GM12878 (cell line): Measurements from ENCODE around the gene HSPB6. TPM values are rescaled to one million over a fixed set of nuclear protein-coding genes. Genes with fewer than 3 reads are reported as not detected.

Experiments
- ATF3 ChIP-seq: IDR thresholded peaks from 2 replicates; pipeline ENCODE4 v1.6.1; 2011; ENCODE audit warnings: low read depth, mild to moderate bottlenecking, low read length, moderate library complexity, borderline replicate concordance; ENCODE audit errors: extremely low read depth
- BACH1 ChIP-seq: fragments of 450-650 bp; IDR thresholded peaks from 2 replicates; pipeline ENCODE4 v1.6.1; 2017; ENCODE audit warnings: mild to moderate bottlenecking, borderline replicate concordance
- BMI1 ChIP-seq: fragments of 450-650 bp; IDR thresholded peaks from 2 replicates; pipeline ENCODE4 v1.6.1; 2016; ENCODE audit warnings: mild to moderate bottlenecking, moderate library complexity, borderline replicate concordance
- EGR1 ChIP-seq, 2 experiments: IDR thresholded peaks; 1 replicate in 1 of 2; 2 replicates in 1 of 2; pipeline ENCODE4 v1.6.1; 2011 to 2012; ENCODE audit warnings: low read depth in 2 of 2, low read length in 2 of 2, borderline replicate concordance in 1 of 2, mild to moderate bottlenecking in 1 of 2, moderate library complexity in 1 of 2
- FOS ChIP-seq: IDR thresholded peaks from 3 replicates; pipeline ENCODE4 v1.6.1; 2011; ENCODE audit warnings: borderline replicate concordance; ENCODE audit not compliant: insufficient read length; ENCODE audit errors: extremely low read depth
- HSF1 ChIP-seq: fragments of 150-350 bp; IDR thresholded peaks from 2 replicates; pipeline ENCODE4 v1.6.1; 2014; ENCODE audit warnings: mild to moderate bottlenecking, low read depth, low read length
- IKZF1 ChIP-seq: fragments of 450-650 bp; conservative IDR thresholded peaks from 2 replicates; pipeline ENCODE4 v1.6.1; 2017; ENCODE audit warnings: antibody characterized with exemption, mild to moderate bottlenecking
- KLF5 ChIP-seq: fragments of 450-650 bp; IDR thresholded peaks from 2 replicates; pipeline ENCODE4 v1.6.1; 2014; ENCODE audit warnings: mild to moderate bottlenecking; ENCODE audit not compliant: partially characterized antibody
- LARP7 ChIP-seq: fragments of 450-650 bp; IDR thresholded peaks from 2 replicates; pipeline ENCODE4 v1.6.1; 2017; ENCODE audit warnings: mild to moderate bottlenecking
- MYB ChIP-seq: fragments of 150-350 bp; IDR thresholded peaks from 2 replicates; pipeline ENCODE4 v1.6.1; 2014; ENCODE audit warnings: mild to moderate bottlenecking, low read depth, low read length, borderline replicate concordance
- NBN ChIP-seq: fragments of 450-650 bp; IDR thresholded peaks from 2 replicates; pipeline ENCODE4 v1.6.1; 2016
- NR2F1 ChIP-seq: fragments of 450-650 bp; conservative IDR thresholded peaks from 2 replicates; pipeline ENCODE4 v1.6.1; 2017; ENCODE audit warnings: mild to moderate bottlenecking
- POLR2AphosphoS2 ChIP-seq: IDR thresholded peaks from 2 replicates; pipeline ENCODE4 v1.6.1; 2011; ENCODE audit warnings: low read depth, mild to moderate bottlenecking, low read length, improper control_type of control experiment, moderate library complexity
- RAD21 ChIP-seq: IDR thresholded peaks from 2 replicates; pipeline ENCODE4 v1.6.1; 2011; ENCODE audit warnings: mild to moderate bottlenecking, low read depth, low read length, moderate library complexity; ENCODE audit not compliant: insufficient read depth
- RAD51 ChIP-seq: fragments of 450-650 bp; IDR thresholded peaks from 2 replicates; pipeline ENCODE4 v1.6.1; 2016; ENCODE audit warnings: moderate library complexity, mild to moderate bottlenecking, inconsistent platforms
- RELB ChIP-seq: fragments of 450-650 bp; IDR thresholded peaks from 2 replicates; pipeline ENCODE4 v1.6.1; 2017; ENCODE audit warnings: low read depth, mild to moderate bottlenecking, moderate library complexity
- SIX5 ChIP-seq: IDR thresholded peaks from 2 replicates; pipeline ENCODE4 v1.6.1; 2011; ENCODE audit warnings: mild to moderate bottlenecking, low read depth, low read length, moderate library complexity; ENCODE audit not compliant: severe bottlenecking
- SP1 ChIP-seq: IDR thresholded peaks from one replicate; pipeline ENCODE4 v1.6.1; 2011; ENCODE audit warnings: low read depth, low read length
- SRF ChIP-seq, 2 experiments: IDR thresholded peaks; 2 replicates each; pipeline ENCODE4 v1.6.1; 2011; ENCODE audit warnings: low read depth in 2 of 2, low read length in 2 of 2, mild to moderate bottlenecking in 1 of 2, moderate library complexity in 1 of 2
- TAF1 ChIP-seq: IDR thresholded peaks from 2 replicates; pipeline ENCODE4 v1.6.1; 2011; ENCODE audit warnings: mild to moderate bottlenecking, low read depth, low read length, borderline replicate concordance
- TBL1XR1 ChIP-seq: IDR thresholded peaks from 2 replicates; pipeline ENCODE4 v1.6.1; 2012; ENCODE audit warnings: low read depth, low read length, improper control_type of control experiment
- ZBTB4 ChIP-seq: fragments of 450-650 bp; formaldehyde crosslinking; IDR thresholded peaks from 2 replicates; pipeline ENCODE4 v1.4.0; 2022; ENCODE audit warnings: mild to moderate bottlenecking, moderate library complexity
- ZNF622 ChIP-seq: fragments of 450-650 bp; IDR thresholded peaks from 2 replicates; pipeline ENCODE4 v1.6.1; 2017; ENCODE audit warnings: mild to moderate bottlenecking, inconsistent platforms
- ZSCAN29 ChIP-seq: fragments of 450-650 bp; IDR thresholded peaks from 2 replicates; pipeline ENCODE4 v1.6.1; 2017; ENCODE audit warnings: mild to moderate bottlenecking, moderate library complexity
- polyA plus RNA-seq, 11 experiments: library from polyadenylated mRNA; depleted of rRNA in 4 of 11; unstranded in 6 of 11; stranded (reverse) in 5 of 11; fragments of >200 nt; fragmentation: Nextera tagmentation in 4 of 11; fragmentation: Illumina TruSeq in 1 of 11; extraction: Ambion mirVana in 4 of 11; extraction: Trizol in 1 of 11; gene quantifications; 1 replicate in 1 of 11; 2 replicates in 10 of 11; pipeline versions ENCODE4 v1.2.1 to v1.2.3, GENCODE V29; 2011 to 2016; ENCODE audit warnings: inconsistent platforms in 2 of 11, missing spikeins in 2 of 11, low read depth in 1 of 11
- total RNA-seq, 4 experiments: library from RNA; depleted of rRNA in 3 of 4; stranded (reverse); fragments of >200 nt in 3 of 4; fragmentation: Illumina TruSeq in 1 of 4; extraction: Trizol in 1 of 4; gene quantifications; 2 replicates each; pipeline versions ENCODE4 v1.2.1 to v1.2.3, GENCODE V29; 2013 to 2021

The HSPB6 gene
- total and polyA plus RNA-seq, 10 of the 15 experiments (the other 5 are each of a cell fraction or from before 2014, with no cell fraction given) = 0.09 to 1.6 (median 0.36) TPM; not detected in 4

GRCh38 chr19:35748106-35749020 is 8.5 kb downstream of the HSPB6 start, which contains the start of gene LIN37 (continued):
- peak; percentile 55 for TF ChIP-seq NBN
- TF ChIP-seq ZNF622 = no peak
- no peak for TF ChIP-seq HSF1
- TF ChIP-seq ATF3 = peak; percentile 41; the same call in 1 of the 2 replicates
- no peak for TF ChIP-seq ZBTB4 (CRISPR knock-in tag)
- TF ChIP-seq EGR1 (IDR thresholded peaks at IDR 0.05; ENCODE audit: borderline replicate concordance in 1 of 2, low read depth in 2 of 2, low read length in 2 of 2) = no peak
- peak; percentile 29; the same call in 1 of the 2 replicates for TF ChIP-seq TAF1
- TF ChIP-seq RELB = peak; percentile 83
- TF ChIP-seq SIX5 = peak; percentile 97
- peak; percentile 72 for TF ChIP-seq FOS
- peak; percentile 79 for TF ChIP-seq LARP7
- TF ChIP-seq NR2F1 = peak; percentile 74
- TF ChIP-seq POLR2AphosphoS2 = 0 out of 2 replicates have a peak, but pooled peaks have one; percentile 54
- peak; percentile 84 for TF ChIP-seq BACH1
- TF ChIP-seq IKZF1 = peak; percentile 99
- TF ChIP-seq SP1 = peak; percentile 99
- TF ChIP-seq TBL1XR1 = peak; percentile 56; the same call in 1 of the 2 replicates
- no peak for TF ChIP-seq MYB
- TF ChIP-seq ZSCAN29 = no peak
- peak; percentile 87 for TF ChIP-seq KLF5
- no peak for TF ChIP-seq BMI1
- TF ChIP-seq RAD51 = peak; percentile 72
- no peak for TF ChIP-seq RAD21
- TF ChIP-seq SRF (IDR thresholded peaks at IDR 0.05; ENCODE audit: low read depth in 2 of 2, low read length in 2 of 2) = 0 out of 4 replicates have a peak, but pooled peaks of 1 of the 2 experiments have one; percentile 55
